Measurements from ENCODE around the gene CAMTA1.

- TF ChIP-seq FOXK2 (IDR thresholded peaks at IDR 0.05) = no peak
- TF ChIP-seq ZNF384 (IDR thresholded peaks at IDR 0.05) = no peak
- no peak for TF ChIP-seq FOXA1 (IDR thresholded peaks at IDR 0.05)
- no peak for TF ChIP-seq TARDBP (IDR thresholded peaks at IDR 0.05)
- no peak for TF ChIP-seq CTBP1 (IDR thresholded peaks at IDR 0.05; ENCODE audit: borderline replicate concordance)
- TF ChIP-seq PKNOX1 (IDR thresholded peaks at IDR 0.05) = no peak
- no peak for TF ChIP-seq SP1 (IDR thresholded peaks at IDR 0.05)
- no peak for TF ChIP-seq NFRKB (IDR thresholded peaks at IDR 0.05)
Observed at GRCh38 chr1:6985549-6986276, 200.5 kb downstream of the CAMTA1 start.
